Endothelial cell of umbilical vein (primary cell): ENCODE data around the gene FUT2. TPM values are rescaled to one million over a fixed set of nuclear protein-coding genes. Genes with fewer than 3 reads are reported as not detected.

Experiments
- BruUV-seq: library from RNA; stranded (reverse); fragments of 400-500 nt; replicated peaks from 2 replicates; lab custom pipeline; 2021; lab: Mats Ljungman, UMichigan
- CTCF ChIA-PET: fragments of 300-600, 350-600 bp; sonication (Branson Sonifier 250); formaldehyde crosslinking; loops from one replicate; lab custom pipeline; 2021; ENCODE audit warnings: antibody characterized with exemption, inconsistent platforms; lab: Charles Lee
- POLR2A ChIA-PET: fragments of 300-600, 350-600 bp; sonication (Branson Sonifier 250); formaldehyde crosslinking; loops from one replicate; lab custom pipeline; 2021; ENCODE audit warnings: antibody characterized with exemption, inconsistent platforms; lab: Charles Lee
- DNase-seq: peaks from one replicate; pipeline ENCODE4 v3.0.0-alpha.2; 2011; ENCODE audit warnings: low read depth, low spot score
- FAIRE-seq: peaks from 2 replicates; lab custom pipeline; 2011; peaks lifted over from hg19 to GRCh38; lab: Jason Lieb, UNC
- H2AFZ ChIP-seq: 2 replicates; pipeline ENCODE4 v1.6.0; 2012; ENCODE audit warnings: low read depth, low read length, control low read depth, inconsistent platforms
- H3K27ac ChIP-seq: 2 replicates; pipeline ENCODE4 v1.5.1; 2011; ENCODE audit warnings: low read depth, mild to moderate bottlenecking, control low read depth, low read length, moderate library complexity; ENCODE audit not compliant: insufficient read depth
- H3K27me3 ChIP-seq, 2 experiments: 2 replicates each; pipeline versions ENCODE4 v1.6.0 to v1.6.1; 2011; ENCODE audit warnings: low read length in 2 of 2, mixed read lengths in 1 of 2; ENCODE audit not compliant: control insufficient read depth in 2 of 2, insufficient read depth in 2 of 2
- H3K36me3 ChIP-seq, 2 experiments: 2 replicates in 1 of 2; 3 replicates in 1 of 2; pipeline ENCODE4 v1.5.1; 2011; ENCODE audit warnings: low read length in 2 of 2, mild to moderate bottlenecking in 1 of 2, moderate library complexity in 1 of 2; ENCODE audit not compliant: control insufficient read depth in 2 of 2, insufficient read depth in 2 of 2; ENCODE audit errors: extremely low read depth in 1 of 2
- H3K4me1 ChIP-seq: 3 replicates; pipeline ENCODE4 v1.5.1; 2011; ENCODE audit warnings: mild to moderate bottlenecking, low read length; ENCODE audit not compliant: control insufficient read depth, insufficient read depth; ENCODE audit errors: extremely low read depth
- H3K4me2 ChIP-seq: 2 replicates; pipeline ENCODE4 v1.6.1; 2011; ENCODE audit warnings: low read length, control low read depth, mixed read lengths; ENCODE audit not compliant: insufficient read depth
- H3K4me3 ChIP-seq, 3 experiments: fragments of 200-600 bp in 1 of 3; sonication (generic), shearing (Covaris generic) in 1 of 3; replicated peaks in 1 of 3; 2 replicates each; pipeline ENCODE4 v1.5.1; 2011 to 2016; ENCODE audit warnings: control low read depth in 3 of 3, low read length in 3 of 3, mild to moderate bottlenecking in 2 of 3, inconsistent platforms in 1 of 3, low read depth in 1 of 3, moderate library complexity in 1 of 3; ENCODE audit not compliant: insufficient read depth in 1 of 3
- H3K79me2 ChIP-seq: 2 replicates; pipeline ENCODE4 v1.6.0; 2012; ENCODE audit warnings: low read length, inconsistent platforms; ENCODE audit not compliant: control insufficient read depth, insufficient read depth
- H3K9ac ChIP-seq: replicated peaks from 2 replicates; pipeline ENCODE3; 2011; ENCODE audit warnings: low read length, control low read depth; ENCODE audit not compliant: insufficient read depth; ENCODE audit errors: extremely low read depth
- H3K9me1 ChIP-seq: replicated peaks from 3 replicates; pipeline ENCODE4 v1.6.0; 2011; ENCODE audit warnings: mild to moderate bottlenecking, low read length; ENCODE audit not compliant: control insufficient read depth, insufficient read depth; ENCODE audit errors: extremely low read depth
- H3K9me3 ChIP-seq: replicated peaks from 2 replicates; pipeline ENCODE4 v1.5.1; 2012; ENCODE audit warnings: low read length, inconsistent platforms; ENCODE audit not compliant: control insufficient read depth, insufficient read depth
- H4K20me1 ChIP-seq: replicated peaks from 2 replicates; pipeline ENCODE3; 2011; ENCODE audit warnings: mild to moderate bottlenecking, low read length; ENCODE audit not compliant: control insufficient read depth, insufficient read depth; ENCODE audit errors: extremely low read depth
- EZH2 ChIP-seq: IDR thresholded peaks from 2 replicates; pipeline ENCODE4 v1.6.1; 2012; ENCODE audit warnings: borderline replicate concordance, low read depth, mild to moderate bottlenecking, moderate library complexity, low read length, inconsistent platforms; ENCODE audit not compliant: severe bottlenecking
- FOS ChIP-seq: IDR thresholded peaks from 2 replicates; pipeline ENCODE4 v1.6.1; 2011; ENCODE audit warnings: mild to moderate bottlenecking, low read length, moderate library complexity, borderline replicate concordance; ENCODE audit not compliant: insufficient read depth
- GATA2 ChIP-seq: IDR thresholded peaks from 2 replicates; pipeline ENCODE4 v1.7.0; 2011; ENCODE audit warnings: low read depth, mild to moderate bottlenecking, moderate library complexity, mixed read lengths, low read length; ENCODE audit not compliant: insufficient read length, insufficient read depth
- JUN ChIP-seq: IDR thresholded peaks from 2 replicates; pipeline ENCODE4 v1.6.1; 2011; ENCODE audit warnings: borderline replicate concordance, low read depth; ENCODE audit not compliant: insufficient read length, insufficient read depth
- MAX ChIP-seq: IDR thresholded peaks from 2 replicates; pipeline ENCODE4 v1.6.1; 2011; ENCODE audit not compliant: insufficient read depth, insufficient read length
- MYC ChIP-seq: IDR thresholded peaks from one replicate; pipeline ENCODE4 v1.6.1; 2011; ENCODE audit warnings: mild to moderate bottlenecking, low read depth, low read length
- POLR2A ChIP-seq: IDR thresholded peaks from 2 replicates; pipeline ENCODE4 v1.6.1; 2012; ENCODE audit warnings: low read depth, mild to moderate bottlenecking, control low read depth, low read length
- POLR2AphosphoS5 ChIP-seq: IDR thresholded peaks from 2 replicates; pipeline ENCODE4 v1.6.1; 2012; ENCODE audit warnings: low read depth, mild to moderate bottlenecking, control low read depth, low read length, moderate library complexity; ENCODE audit not compliant: insufficient read depth
- dilution Hi-C: fragments of 300-500 bp; cut with MboI; formaldehyde crosslinking; loops from one replicate; pipeline ENCODE4 v1.15.0; 2019; ENCODE audit warnings: low sequenced_read_pairs; ENCODE audit not compliant: extremely low pct_ligation_motif_present
- intact Hi-C: fragments of 100-400 bp; cut with micrococcal nuclease; formaldehyde crosslinking; loops from one replicate; pipeline ENCODE4 v1.10.0; 2022
- polyA plus RNA-seq, 4 experiments: library from polyadenylated mRNA; depleted of rRNA in 3 of 4; stranded (reverse) in 3 of 4; unstranded in 1 of 4; fragments of >200 nt; gene quantifications; 2 replicates each; pipeline versions ENCODE4 v1.2.1 to v1.2.3, GENCODE V29; 2011 to 2012; ENCODE audit warnings: missing spikeins in 1 of 4
- total RNA-seq: library from RNA; stranded (reverse); gene quantifications from 2 replicates; pipeline ENCODE4 v1.2.3, GENCODE V29; 2021
- TF ChIP-seq, protein P1 (sequence below), 2 donors: IDR thresholded peaks; 1 replicate in 1 of 2; 2 replicates in 1 of 2; pipeline ENCODE4 v1.5.1; 2011; ENCODE audit warnings: low read length in 2 of 2, mild to moderate bottlenecking in 2 of 2, moderate library complexity in 2 of 2, control low read depth in 1 of 2, inconsistent platforms in 1 of 2, low read depth in 1 of 2; ENCODE audit not compliant: insufficient read depth in 1 of 2; ENCODE audit errors: extremely low read depth in 1 of 2

Gene FUT2
- total and polyA plus RNA-seq, 2 donors (not counting 3 experiments of a cell fraction or from before 2014, with no cell fraction given), result not detected

- Histone ChIP-seq H3K4me3 (no peak overlapping the region), H3K9me3 (no peaks in the 10 kb centered on the region), H4K20me1 (peaks cover 6% of the 10 kb centered on the region), H3K4me2 (no peak overlapping the region), H3K36me3 (peaks cover 13 to 25% of the 10 kb centered on the region in 2 experiments), H3K79me2 (peaks cover 48% of the 10 kb centered on the region), H3K9me1 (no peaks in the 10 kb centered on the region), H3K27me3 (no peaks in the 10 kb centered on the region), H3K4me1 (peaks cover 15% of the 10 kb centered on the region), H2AFZ (no peak overlapping the region), H3K9ac (no peak overlapping the region), H3K27ac (no peak overlapping the region)
- ChIA-PET CTCF (interaction anchor here (0.7 kb wide), 1 partner anchor 60 kb away, joined by 3 read pairs; no protein-coding TSS in a partner anchor), POLR2A (no interaction called here)
- intact Hi-C loops (loop anchor here (5.0 kb wide), 1 partner anchor 102 kb away; the partner anchor contains the start of gene HSD17B14), dilution Hi-C loops (no loop called here)
- TF ChIP-seq POLR2A, result no peak
- TF ChIP-seq, protein P1, sequence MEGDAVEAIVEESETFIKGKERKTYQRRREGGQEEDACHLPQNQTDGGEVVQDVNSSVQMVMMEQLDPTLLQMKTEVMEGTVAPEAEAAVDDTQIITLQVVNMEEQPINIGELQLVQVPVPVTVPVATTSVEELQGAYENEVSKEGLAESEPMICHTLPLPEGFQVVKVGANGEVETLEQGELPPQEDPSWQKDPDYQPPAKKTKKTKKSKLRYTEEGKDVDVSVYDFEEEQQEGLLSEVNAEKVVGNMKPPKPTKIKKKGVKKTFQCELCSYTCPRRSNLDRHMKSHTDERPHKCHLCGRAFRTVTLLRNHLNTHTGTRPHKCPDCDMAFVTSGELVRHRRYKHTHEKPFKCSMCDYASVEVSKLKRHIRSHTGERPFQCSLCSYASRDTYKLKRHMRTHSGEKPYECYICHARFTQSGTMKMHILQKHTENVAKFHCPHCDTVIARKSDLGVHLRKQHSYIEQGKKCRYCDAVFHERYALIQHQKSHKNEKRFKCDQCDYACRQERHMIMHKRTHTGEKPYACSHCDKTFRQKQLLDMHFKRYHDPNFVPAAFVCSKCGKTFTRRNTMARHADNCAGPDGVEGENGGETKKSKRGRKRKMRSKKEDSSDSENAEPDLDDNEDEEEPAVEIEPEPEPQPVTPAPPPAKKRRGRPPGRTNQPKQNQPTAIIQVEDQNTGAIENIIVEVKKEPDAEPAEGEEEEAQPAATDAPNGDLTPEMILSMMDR (IDR thresholded peaks at IDR 0.05; ENCODE audit: extremely low read depth in 1 of 2, insufficient read depth in 1 of 2, low read depth in 1 of 2, low read length in 2 of 2), result no peak
- TF ChIP-seq MAX, result no peak
- TF ChIP-seq POLR2AphosphoS5, result no peak
- no peak for TF ChIP-seq MYC
- TF ChIP-seq GATA2, result no peak
- no peak for TF ChIP-seq FOS
- TF ChIP-seq EZH2, result no peak
- TF ChIP-seq JUN, result no peak
- FAIRE-seq, result no peak
- BruUV-seq, result no TSS peak
- no peak for DNase-seq
Observed at GRCh38 chr19:48735031-48735615, 39.4 kb downstream of the FUT2 start.
